SK-N-SH (cell line): ENCODE measurements around the gene SLC25A51.

Experiments used
- CTCF ChIP-seq: fragments of 200-600 bp; sonication (generic); IDR thresholded peaks from 2 replicates; pipeline ENCODE4 v1.6.1; 2017; ENCODE audit warnings: antibody characterized with exemption, mild to moderate bottlenecking, moderate library complexity
- FOXM1 ChIP-seq: IDR thresholded peaks from 2 replicates; pipeline ENCODE4 v1.4.0; 2012; ENCODE audit warnings: low read depth, mild to moderate bottlenecking
- GABPA ChIP-seq: IDR thresholded peaks from 2 replicates; pipeline ENCODE4 v1.4.0; 2012; ENCODE audit warnings: low read depth, mild to moderate bottlenecking
- NFIC ChIP-seq: IDR thresholded peaks from 2 replicates; pipeline ENCODE4 v1.4.0; 2012; ENCODE audit warnings: borderline replicate concordance
- PBX3 ChIP-seq: IDR thresholded peaks from 2 replicates; pipeline ENCODE4; 2012
- POLR2AphosphoS5 ChIP-seq: IDR thresholded peaks from 2 replicates; pipeline ENCODE4 v1.6.1; 2012; ENCODE audit warnings: low read depth, low read length

- TF ChIP-seq GABPA (no peak), NFIC (no peak), FOXM1 (no peak), POLR2AphosphoS5 (no peak), PBX3 (no peak), CTCF (no peak)
These were observed 43.0 kb upstream of the SLC25A51 start for GRCh38 chr9:37946971-37947370.
